NOMO-1 treated with DMSO at 0.1 percent for 48 hours (cell line): Measurements from ENCODE around the gene ABR.

Source experiments
- DNase-seq: peaks from one replicate; lab custom pipeline; 2025; ENCODE audit not compliant: unreplicated experiment; lab: John Stamatoyannopoulos, UW

The ABR gene

DNA sequence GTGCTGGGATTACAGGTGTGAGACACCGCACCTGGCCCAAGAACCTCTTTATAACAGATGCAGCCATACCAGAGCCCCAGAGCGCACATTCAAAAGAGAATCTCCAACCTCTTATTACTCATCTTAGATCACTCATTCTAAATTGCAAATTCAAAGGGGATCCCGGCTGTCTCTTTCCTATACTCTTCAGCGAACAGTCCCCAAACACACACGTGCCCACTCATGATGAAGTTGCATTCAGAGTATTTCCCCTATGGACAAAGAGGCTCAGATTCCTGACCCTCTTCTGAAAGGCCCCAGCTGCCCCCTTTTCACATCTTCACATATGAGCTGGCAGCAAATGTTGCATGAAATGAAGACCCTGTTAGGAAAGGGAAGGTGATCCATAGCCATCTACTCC, 22.5 kb upstream of the ABR start:
- DNase-seq = no peak

DNA sequence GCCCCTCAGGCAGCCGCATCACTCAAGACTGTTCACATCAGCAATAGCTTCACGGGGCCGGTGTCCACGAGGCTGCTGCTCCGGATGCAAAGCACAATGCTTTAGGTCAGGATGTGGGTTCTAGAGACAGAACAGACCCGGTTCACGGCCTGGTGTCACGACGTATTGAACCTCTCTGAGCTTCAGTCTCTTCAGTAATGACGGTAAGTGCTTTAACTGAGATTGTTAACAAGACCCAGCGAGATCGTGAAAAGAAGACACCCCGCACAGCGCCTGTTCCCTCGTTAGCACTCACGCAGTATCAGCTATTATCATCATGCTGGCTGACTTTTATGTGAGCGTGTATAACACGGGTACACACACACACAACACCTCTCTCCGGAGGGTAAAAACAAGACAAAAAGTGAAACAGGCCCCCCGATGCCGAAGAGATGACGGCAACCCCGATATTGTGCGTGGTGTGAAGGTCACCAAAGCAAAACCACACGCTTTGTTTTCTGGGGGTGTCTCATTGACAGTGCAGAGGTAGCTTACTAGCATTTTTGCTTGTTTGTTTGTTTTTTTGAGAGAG, 21.4 kb upstream of the ABR start:
- DNase-seq = no peak

DNA sequence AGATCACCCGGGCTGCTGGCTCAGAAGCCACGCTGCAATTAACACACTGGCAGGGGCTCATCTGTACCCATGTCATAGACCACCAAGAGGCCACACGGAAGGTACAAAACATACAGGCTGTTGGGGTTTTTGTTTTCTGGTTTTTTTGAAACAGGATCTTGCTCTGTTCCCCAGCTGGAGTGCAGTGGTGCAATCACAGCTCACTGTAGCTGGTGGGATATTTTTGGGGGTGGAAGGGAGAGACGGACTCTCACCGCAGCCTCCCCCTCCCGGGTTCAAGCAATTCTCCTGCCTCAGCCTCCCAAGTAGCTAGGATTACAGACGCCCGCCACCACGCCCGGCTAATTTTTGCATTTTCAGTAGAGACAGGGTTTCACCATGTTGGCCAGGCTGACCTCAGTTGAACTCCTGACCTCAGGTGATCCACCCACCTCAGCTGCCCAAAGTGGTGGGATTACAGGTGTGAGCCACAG, 19.5 kb upstream of the ABR start:
- DNase-seq = peak; percentile 70

DNA sequence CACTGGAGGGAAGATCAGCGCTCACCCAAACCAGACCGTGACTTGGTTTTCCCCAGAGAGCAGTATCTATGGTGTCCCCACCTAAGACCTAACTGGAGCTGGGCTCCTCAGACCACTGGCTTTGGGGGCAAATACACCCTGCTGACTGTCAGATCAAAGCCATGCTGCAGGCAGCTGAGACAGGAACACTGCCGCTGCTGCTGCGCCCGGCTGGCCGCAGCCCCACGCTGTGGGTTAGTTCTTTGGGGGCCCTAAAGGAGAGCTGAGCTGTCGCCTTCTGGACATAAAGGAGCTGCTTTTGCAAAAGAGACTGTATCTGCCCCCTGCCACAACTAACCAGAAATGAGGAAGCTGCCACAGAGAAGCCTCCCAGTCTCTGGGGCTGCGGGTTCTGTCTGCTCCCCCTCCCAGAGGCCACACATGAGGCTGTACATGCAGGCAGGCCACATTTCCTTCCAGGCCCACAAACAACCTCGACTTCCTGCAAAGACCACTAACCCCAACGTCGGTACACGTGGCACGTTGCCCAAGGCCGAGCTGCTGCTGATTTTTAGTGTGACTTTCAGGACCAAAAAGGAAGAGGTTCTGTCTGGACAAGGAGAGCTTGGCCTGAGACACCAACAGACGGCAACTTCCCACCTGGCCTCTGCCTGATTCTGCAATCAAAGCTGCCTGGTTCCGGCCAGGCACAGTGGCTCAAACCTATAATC, 18.2 kb upstream of the ABR start:
- DNase-seq = peak; percentile 99

DNA sequence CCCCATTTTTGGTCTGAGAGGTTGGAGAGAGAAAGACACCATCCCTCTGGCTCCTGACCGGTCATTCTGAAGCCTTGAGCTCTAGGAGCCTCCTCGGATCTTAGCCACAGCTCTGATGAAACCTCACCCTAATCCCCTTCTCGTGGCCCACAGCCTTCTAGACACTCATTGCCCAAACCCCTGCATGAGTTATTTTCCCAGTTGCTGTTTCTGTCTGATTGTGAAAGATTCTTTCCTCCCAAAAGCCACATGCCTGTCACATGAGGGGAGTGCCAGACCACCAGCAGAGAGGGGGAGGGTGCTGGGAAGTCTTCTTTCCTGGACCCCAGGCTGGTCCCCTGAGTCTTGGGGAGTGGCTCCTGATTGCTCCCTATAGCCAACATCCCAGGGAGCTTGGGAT, 17.6 kb upstream of the ABR start:
- DNase-seq = peak; percentile 93

DNA sequence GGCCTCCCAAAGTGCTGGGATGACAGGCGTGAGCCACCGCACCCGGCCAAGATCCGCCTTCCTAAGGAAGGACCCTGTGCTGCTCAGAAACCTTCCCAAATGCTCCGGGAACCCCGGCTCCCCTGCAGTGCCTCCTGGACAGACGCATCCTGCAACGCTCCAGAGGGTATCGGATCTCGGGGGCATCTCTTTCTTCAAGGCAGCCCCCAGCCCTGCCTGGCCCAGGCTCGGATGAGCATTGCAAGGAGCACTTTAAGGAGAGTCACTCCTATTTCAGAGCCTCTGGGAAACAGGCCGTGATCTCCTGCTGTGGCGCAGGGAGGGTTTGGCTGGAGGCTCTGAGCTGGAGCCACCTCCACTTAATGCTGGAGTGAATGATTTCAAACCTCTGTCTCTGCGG, 17.2 kb upstream of the ABR start:
- no peak for DNase-seq

DNA sequence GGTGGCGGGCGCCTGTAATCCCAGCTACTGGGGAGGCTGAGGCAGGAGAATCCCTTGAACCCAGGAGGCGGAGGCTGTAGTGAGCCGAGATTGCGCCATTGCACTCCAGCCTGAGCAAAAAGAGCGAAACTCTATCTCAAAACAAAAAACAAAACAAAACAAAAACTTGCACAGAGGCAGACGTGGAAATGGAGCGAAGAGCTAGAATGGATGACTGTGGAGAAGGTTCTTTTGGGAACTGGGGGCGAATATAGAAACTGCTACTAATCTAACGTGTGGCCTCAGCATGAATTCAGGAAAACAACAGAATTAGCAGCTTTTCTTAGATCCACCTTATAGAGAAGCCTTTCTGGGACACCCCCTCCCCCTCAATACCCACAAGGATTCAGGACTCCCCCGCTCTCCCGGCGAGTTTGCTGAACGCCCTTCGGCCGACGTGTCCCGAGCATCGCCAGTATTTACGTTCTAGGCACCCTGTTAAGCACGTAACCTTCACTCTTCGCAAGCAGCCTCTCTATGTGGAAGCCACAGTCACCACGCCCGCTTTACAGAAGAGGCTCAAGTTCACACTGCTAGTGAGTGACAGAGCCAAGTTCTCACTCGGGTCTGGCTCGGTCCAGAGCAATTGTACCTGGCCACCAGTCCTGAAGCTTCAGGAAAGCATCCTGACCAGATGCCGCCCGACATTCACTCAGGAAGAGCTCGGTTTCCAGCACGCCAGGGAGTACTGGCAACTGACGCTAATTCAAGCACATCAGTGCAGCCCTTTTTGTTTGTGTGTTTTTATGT, 13.3 kb upstream of the ABR start:
- DNase-seq = no peak

DNA sequence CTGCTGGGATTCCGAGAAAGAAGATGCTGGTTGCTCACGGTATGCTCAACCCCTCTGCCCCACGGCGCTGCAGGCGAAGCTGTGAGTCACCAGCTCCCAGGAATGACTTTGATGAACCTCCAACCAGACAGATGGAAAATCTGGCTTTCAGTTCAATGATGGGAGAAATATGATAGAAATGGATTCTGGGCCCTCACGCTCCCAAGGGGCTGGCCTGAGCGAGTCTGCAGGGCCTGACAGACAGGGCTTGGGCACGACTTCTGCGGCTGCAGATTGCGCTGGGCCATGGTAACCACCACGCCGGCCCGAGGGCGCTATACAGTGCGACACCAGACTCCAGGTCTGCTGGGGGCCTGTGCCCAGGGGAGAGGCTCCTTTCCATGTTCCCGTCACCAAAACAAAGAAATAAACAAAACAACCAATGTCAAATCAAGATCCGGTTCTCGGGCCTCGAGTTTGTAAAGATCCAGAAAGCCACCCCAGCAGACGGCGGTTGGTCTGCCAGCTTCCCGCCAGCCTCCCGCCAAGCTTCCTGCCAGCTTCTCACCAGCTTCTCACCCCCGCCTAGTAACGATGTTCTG, 11.1 kb upstream of the ABR start:
- DNase-seq = no peak

DNA sequence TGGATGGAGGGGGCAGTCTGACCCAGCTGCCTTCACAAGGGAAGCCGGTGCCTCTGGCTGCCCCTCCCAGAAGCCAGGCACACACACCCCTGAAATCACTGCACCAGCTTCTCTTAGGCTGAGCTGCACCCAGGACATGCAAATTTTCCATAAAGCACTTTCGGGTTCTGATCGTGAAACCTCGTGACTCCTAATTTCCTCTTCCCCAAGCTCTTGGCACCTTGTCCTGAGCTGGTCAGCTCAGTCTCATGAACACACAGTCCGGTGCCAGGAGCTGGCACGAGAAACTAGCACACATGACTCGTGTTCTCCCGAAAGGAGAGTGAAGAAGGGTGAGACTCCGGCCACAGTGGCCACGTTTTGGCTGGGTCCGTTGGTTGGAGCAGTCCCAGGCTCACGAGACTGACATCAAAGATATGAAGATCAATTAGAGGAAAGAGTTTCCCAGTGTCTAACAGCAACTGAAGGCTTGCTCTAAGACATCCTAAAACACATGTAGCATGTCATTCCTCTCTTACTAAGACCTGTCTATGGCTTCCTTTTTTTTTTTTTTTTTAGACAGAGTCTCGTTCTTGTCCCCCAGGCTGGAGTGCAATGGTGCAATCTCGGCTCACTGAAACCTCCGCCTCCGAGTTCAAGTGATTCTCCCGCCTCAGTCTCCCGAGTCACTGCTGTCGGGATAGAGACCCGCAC, 9.2 kb upstream of the ABR start:
- peak; percentile 44 for DNase-seq

DNA sequence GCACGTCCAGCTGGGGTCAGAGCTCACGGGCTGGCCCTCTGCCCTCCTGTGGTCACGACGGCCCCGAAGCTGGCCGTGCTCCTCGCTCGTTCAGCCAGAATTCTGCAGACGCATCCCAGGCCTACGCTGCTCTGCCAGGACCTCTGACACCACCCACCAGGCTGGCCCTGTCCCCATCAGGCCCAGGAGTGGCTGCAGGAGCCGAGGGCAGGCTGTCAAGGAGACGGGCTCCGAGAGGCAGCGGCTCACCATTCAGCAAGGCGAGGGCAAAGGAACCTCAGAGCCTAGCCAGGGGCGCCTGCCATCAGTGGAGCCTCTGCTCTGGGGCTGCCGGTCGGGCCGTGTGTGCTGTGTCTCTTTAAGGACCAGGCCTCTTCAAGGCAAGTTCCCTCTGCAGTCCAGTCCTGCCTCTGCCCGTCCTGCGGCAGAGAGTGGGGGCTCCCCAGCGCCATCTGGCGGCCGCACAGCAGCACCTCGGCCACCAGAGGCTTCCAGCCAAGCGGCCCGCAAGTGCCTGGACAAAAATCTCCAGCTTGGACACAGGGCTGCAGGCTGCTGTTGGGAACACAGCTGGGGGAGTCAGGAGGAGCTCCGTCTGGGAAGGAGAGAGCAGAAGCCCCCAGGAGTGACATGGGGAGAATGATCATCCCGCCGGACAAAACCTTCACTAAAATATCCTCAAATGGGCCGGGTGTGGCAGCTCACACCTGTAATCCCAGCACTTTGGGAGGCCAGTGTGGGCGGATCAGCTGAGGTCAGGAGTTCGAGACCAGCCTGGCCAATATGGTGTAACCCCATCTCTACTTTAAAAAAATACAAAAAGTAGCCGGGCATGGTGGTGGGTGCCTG, 7.4 kb upstream of the ABR start:
- peak; percentile 85 for DNase-seq

DNA sequence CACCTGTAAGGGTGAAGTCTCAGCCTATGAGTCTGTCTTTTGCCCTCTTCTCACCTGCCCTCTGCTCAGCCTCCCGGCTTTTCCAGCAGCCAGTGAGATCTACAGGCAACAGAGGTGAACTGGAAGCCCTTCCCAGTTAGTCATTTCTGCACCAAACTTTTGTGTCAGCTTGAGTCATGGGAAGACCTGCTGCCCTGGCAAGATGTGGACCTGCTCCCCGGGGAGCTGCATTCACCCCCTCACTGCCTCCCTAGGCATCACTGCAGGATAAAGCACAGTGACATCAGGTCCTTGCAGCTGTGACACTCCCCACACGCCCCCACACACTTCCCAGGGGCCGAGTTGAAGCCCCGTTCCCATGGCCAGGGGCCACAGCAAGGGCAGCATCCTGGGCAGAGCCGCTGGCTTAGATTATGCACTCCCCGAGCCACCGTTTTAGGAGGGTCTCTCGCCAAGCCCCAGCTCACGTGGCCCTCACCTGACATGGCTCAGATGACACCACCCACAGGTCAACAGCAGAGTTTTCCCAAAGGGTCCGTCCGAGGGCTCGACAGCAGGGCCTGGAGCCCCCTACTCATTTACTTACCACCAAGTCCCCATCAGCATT, 6.5 kb upstream of the ABR start:
- no peak for DNase-seq

DNA sequence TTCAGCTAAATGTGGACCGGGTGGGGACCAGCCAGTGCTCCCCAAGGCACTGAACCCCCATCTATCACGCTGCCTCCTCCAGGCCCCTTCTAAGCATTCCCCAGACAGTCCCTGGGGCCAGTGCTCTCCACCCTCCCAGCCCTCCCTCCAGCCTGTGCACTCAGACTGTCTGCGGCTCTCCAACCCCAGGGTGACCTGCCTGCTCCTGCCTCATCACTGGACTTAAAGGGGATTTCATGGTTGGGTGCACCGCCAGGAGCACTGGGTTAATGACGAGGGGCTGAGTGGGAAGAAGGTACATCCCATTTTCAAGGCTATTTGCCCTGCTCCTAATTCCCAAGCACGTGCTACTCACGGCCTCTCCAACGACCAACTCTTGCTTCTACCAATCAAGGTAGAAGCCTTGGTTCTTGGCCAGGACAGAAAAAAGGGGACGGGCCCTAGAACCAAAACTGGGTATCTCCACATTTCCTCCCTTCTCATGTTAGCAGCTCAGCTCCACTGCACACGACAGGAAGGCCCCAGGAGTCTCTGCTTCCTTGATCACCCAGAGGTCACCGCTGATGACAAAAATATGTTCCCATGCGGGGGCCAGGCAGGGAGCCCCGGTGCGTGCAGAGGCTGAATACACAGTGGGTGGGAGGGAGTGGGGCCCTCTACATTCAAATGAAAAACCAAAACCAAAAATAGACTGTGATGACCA, 3.5 kb upstream of the ABR start:
- no peak for DNase-seq

DNA sequence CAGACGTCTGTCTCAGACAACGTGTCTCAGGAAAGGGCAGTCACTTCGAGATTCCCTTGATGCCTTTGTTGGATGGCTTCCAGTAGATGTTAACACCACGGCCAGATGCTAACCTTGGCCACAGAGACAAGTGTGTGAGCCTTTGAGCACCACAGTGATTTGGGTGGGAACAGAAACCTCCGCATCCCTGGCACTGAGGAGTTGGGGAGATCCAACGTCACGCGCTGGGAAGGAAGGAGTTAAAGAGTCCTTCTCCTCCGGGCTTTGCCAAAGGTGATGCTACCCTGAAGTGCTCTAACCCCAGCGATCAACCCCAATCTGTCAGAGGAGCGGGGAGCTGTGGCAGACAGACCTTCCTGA, 3.0 kb upstream of the ABR start:
- DNase-seq = no peak

DNA sequence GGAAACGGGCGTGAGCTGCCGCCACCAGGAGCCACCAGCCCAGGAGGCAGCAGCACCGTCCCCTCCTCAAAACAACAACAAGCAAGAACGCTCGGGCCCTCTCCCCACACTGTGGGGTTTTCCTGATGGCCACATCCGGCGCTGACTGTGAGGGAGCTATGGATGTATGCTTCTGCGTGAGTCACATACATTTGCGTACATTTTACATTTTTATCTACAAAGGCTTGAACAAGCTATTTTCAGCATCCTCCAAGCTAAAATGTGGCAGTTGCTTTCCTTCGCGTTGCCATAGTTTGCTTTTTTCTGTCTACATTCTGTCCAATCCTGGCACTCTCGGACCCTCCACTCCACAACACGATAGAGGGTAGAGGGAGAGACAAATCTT, 2.0 kb upstream of the ABR start:
- no peak for DNase-seq

DNA sequence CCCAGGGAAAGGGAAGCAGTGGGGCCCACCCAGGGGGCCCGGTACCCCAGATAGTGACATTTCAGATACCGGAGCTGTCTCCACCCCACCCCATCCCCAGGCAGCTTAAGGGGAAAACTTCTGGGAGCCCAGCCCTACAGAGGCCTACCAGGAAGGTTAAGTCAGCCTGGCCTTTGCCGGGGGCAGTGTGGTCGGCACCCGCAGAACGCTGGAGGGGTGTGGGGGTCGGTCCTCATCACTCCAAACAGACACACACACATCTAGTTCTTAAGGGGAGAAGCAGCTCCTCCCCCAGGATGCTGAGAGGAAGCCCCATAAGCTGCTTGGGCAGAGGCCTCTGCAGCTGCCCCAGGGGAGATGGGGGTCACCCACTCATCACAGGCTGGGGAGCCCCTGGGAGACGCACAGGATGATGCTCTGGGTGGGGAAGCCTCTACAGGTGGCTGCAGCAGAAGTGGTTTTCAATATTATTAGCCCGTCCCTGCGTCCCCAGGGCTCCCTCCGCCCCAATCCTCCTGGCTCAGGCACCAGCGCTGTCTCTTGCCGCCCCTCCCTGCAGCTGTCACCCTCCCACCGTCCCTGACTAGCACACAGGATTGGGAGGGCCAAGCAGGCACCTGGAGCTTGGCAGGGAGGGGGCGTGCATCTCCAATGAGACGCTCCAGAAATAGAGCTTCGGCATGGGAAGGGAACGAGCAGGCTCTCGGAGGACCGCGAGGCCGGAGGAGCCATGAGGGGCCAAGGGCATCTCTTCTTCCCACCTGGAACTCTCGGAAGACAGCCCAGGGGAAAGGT, 1.4 kb upstream of the ABR start:
- no peak for DNase-seq

DNA sequence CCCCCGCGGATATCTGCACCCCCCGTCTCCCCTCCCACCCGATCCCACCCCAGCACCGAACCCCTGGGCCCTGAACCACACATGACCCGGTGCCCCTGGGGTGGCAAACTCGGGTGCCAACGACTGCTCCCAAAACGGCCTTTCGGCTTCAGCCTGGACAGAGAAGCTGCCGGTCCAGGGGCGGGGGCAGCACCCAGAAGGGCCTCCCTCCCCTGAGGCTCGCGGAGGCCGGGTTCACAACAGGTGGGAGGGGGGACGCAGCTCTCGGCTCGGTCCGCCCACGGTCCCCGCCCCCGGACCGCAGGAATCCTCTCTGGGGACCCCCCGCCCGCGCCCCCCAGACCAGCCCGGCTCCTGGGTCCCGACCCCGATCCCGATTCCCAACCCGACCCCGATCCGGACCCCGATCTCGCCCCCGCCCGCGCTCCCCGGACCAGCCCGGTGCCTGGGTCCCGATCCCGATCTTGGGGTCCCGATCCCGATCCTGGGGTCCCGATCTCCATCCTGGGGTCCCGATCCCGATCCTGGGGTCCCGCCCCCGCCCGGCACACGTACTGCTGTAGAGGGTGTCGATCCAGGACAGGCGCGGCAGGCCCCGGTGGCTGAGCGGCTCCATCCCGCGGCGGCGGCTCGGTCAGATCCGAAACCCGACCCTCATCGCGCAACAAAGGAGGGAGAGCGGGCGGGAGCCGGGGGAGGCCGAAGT, 516 bp downstream of the ABR start:
- DNase-seq = no peak

DNA sequence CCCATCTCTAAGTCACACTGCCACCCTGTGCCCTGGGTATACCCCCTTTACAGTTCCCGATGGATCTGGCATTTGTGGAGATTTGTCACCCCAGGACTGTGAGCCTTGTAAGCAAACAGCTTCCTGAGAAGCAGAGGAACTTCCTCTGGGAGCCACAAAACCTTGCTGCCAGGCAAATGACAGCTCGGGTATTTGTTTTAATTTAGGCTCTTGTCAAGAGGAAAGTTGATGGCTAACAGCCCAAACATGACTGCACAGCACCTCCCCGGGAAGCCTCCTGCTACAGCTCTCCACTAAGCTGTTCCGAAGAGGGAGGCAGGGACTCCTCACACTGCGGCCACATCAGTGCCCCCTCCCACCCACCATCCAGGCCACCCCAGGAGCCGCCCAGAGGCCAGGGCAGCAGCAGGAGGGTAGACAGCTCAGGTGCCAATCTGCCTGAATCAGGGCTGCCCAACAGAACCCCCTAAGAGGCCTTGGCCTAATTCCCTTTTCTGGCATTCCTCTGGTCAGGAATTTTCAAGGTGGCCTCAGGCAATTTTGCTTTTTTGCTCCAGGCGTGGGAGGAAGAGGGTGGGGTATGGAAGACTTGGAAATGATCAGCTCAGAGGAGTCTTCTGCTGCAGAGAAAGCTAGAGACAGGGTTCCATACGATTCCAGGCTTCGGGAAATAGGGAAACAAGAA, 2.6 kb downstream of the ABR start:
- no peak for DNase-seq
